OCI-LY3 (cell line): ENCODE data around the gene ZXDC.

Experiments
- H2AFZ ChIP-seq: fragments of 200-600, 300-600 bp; shearing (Covaris generic); 2 replicates; pipeline ENCODE4 v1.6.0; 2014; ENCODE audit warnings: antibody characterized with exemption, low read depth, low read length
- H3K27ac ChIP-seq: fragments of 200-600, 300-600 bp; sonication (generic); 2 replicates; pipeline ENCODE4 v1.5.1; 2014; ENCODE audit warnings: mild to moderate bottlenecking, low read length, moderate library complexity, mixed read lengths
- H3K27me3 ChIP-seq: fragments of 200-600, 300-600 bp; sonication (generic); 2 replicates; pipeline ENCODE4 v1.6.1; 2014; ENCODE audit warnings: low read depth, low read length, mixed read lengths
- H3K36me3 ChIP-seq: fragments of 200-600, 300-600 bp; sonication (generic); replicated peaks from 2 replicates; pipeline ENCODE3; 2014; ENCODE audit warnings: low read depth, low read length, mixed read lengths
- H3K4me1 ChIP-seq: fragments of 300-600, 200-600 bp; sonication (generic); 2 replicates; pipeline ENCODE4 v1.6.1; 2014; ENCODE audit warnings: low read length, mixed read lengths
- H3K4me2 ChIP-seq: fragments of 200-600, 300-600 bp; sonication (generic); 2 replicates; pipeline ENCODE4 v1.6.1; 2014; ENCODE audit warnings: low read length, mixed read lengths
- H3K4me3 ChIP-seq: fragments of 300-600, 200-600 bp; sonication (generic); 2 replicates; pipeline ENCODE4 v1.5.1; 2014; ENCODE audit warnings: antibody characterized with exemption, mild to moderate bottlenecking, low read length, moderate library complexity
- H3K79me2 ChIP-seq: fragments of 300-600, 200-600 bp; shearing (Covaris generic); 2 replicates; pipeline ENCODE4 v1.6.1; 2014; ENCODE audit warnings: mild to moderate bottlenecking, low read length, mixed read lengths
- H3K9ac ChIP-seq: fragments of 300-600, 200-600 bp; shearing (Covaris generic); 2 replicates; pipeline ENCODE4 v1.6.0; 2014; ENCODE audit warnings: mild to moderate bottlenecking, low read length, moderate library complexity
- H3K9me3 ChIP-seq: fragments of 200-600, 300-600 bp; shearing (Covaris generic); 2 replicates; pipeline ENCODE4 v1.6.1; 2014; ENCODE audit warnings: low read length, mixed read lengths; ENCODE audit not compliant: insufficient read depth
- H4K20me1 ChIP-seq: fragments of 200-600, 300-600 bp; sonication (generic); 2 replicates; pipeline ENCODE4 v1.6.1; 2016; ENCODE audit warnings: low read length, mixed read lengths; ENCODE audit not compliant: insufficient read depth
- EZH2phosphoT487 ChIP-seq: fragments of 200-600 bp; shearing (Covaris generic); IDR thresholded peaks from 2 replicates; pipeline ENCODE4 v1.6.1; 2018; ENCODE audit warnings: antibody characterized with exemption, mixed run types, low read depth
- TF ChIP-seq, protein P1 (sequence below): fragments of 200-600, 300-600 bp; sonication (generic); IDR thresholded peaks from 2 replicates; pipeline ENCODE4 v1.5.1; 2014; ENCODE audit warnings: antibody characterized with exemption, low read length, low read depth

ZXDC gene

DNA sequence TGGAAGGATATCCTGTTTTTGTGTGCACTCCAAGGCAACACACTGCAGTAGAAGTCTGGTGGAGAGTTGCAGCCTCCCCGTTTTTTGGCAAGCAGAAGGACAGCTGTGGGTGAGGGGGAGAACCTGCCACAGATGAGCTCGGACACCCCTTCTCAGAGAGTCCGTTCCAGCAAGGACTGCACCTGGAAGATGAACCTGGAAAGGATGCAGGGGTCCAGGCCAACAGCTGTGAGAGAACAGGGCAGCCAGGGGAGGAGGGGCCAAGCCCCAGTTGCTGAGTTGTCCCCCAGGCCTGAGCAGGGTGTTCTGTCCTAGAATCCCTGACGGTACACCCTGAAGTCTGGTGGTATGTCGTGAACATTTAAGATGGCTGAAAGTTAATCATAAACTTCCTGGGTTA, 30.2 kb downstream of the ZXDC start:
- Histone ChIP-seq H3K79me2 (no peaks in the 10 kb centered on the region), H3K27ac (no peak overlapping the region), H3K4me2 (no peak overlapping the region), H4K20me1 (no peaks in the 10 kb centered on the region), H3K9me3 (no peaks in the 10 kb centered on the region), H3K4me1 (no peaks in the 10 kb centered on the region), H3K4me3 (no peak overlapping the region), H3K27me3 (no peaks in the 10 kb centered on the region), H3K9ac (no peak overlapping the region), H2AFZ (no peak overlapping the region), H3K36me3 (peaks cover 2% of the 10 kb centered on the region)
- no peak for TF ChIP-seq EZH2phosphoT487
- TF ChIP-seq, protein P1, sequence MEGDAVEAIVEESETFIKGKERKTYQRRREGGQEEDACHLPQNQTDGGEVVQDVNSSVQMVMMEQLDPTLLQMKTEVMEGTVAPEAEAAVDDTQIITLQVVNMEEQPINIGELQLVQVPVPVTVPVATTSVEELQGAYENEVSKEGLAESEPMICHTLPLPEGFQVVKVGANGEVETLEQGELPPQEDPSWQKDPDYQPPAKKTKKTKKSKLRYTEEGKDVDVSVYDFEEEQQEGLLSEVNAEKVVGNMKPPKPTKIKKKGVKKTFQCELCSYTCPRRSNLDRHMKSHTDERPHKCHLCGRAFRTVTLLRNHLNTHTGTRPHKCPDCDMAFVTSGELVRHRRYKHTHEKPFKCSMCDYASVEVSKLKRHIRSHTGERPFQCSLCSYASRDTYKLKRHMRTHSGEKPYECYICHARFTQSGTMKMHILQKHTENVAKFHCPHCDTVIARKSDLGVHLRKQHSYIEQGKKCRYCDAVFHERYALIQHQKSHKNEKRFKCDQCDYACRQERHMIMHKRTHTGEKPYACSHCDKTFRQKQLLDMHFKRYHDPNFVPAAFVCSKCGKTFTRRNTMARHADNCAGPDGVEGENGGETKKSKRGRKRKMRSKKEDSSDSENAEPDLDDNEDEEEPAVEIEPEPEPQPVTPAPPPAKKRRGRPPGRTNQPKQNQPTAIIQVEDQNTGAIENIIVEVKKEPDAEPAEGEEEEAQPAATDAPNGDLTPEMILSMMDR, result no peak

DNA sequence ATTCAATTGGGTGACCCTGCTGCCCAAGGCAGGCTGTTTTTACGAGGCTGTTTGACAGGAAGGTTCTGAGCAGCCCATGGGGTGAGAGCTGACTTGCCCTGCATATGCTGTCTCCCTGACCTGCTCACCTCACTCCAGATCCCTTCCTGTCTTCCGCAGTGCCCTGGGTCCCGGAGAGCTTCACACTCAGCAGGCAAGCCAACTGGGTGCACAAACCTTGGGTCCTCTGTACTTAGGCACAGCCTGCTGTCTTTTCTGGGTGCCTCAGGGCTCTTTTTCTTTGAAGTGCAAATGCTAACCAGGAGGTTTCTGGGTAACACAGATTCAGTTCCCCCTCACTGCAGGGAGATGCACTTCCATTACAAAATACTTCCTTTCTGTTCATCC, 32.8 kb downstream of the ZXDC start:
- no peaks in the 10 kb centered on the region for H3K79me2 ChIP-seq
- H3K4me3 ChIP-seq, result no peak overlapping the region
- no peak overlapping the region for H3K27ac ChIP-seq
- no peaks in the 10 kb centered on the region for H4K20me1 ChIP-seq
- TF ChIP-seq, protein P1, result no peak
- TF ChIP-seq EZH2phosphoT487, result no peak
- no peak overlapping the region for H3K4me2 ChIP-seq
- no peaks in the 10 kb centered on the region for H3K4me1 ChIP-seq
- no peak overlapping the region for H3K9ac ChIP-seq
- no peaks in the 10 kb centered on the region for H3K36me3 ChIP-seq
- no peaks in the 10 kb centered on the region for H3K27me3 ChIP-seq
- H2AFZ ChIP-seq, result no peak overlapping the region
- no peaks in the 10 kb centered on the region for H3K9me3 ChIP-seq

DNA sequence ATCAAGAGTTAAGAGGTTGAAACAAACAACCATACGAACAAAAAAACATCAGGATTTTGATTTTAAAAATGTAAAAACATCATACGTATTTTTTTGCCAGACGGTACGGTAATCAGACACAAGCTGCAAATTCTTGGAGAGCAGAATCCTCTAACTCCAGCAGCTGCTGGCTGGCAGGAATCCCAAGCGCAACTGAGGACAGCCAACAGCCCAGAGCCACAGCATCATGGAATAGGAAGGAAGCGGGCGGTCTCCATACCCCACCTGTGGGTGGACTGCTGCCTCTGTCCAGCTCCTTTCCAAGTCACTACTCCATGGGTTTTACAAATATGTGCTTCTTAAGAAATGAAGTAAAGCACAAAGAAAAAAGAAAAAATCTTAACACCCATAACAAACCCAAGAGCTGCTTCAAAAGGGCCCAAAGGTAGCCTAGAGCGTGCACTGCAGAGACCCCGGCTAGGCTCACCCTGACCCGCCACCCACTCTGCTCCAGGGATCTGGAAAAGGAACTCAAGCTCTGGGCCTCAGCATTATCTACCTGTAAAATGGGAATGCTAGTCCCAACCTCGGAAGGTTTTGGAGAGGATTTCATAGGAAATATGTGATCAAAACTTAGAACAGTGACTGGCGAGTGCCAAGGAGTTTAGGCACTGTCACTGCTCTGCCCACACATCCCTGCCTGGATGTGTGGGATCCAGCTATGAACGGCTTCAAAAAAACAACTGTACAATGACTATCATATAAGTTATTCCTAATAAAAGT, 33.4 kb downstream of the ZXDC start:
- TF ChIP-seq, protein P1, result no peak
- no peaks in the 10 kb centered on the region for H3K36me3 ChIP-seq

DNA sequence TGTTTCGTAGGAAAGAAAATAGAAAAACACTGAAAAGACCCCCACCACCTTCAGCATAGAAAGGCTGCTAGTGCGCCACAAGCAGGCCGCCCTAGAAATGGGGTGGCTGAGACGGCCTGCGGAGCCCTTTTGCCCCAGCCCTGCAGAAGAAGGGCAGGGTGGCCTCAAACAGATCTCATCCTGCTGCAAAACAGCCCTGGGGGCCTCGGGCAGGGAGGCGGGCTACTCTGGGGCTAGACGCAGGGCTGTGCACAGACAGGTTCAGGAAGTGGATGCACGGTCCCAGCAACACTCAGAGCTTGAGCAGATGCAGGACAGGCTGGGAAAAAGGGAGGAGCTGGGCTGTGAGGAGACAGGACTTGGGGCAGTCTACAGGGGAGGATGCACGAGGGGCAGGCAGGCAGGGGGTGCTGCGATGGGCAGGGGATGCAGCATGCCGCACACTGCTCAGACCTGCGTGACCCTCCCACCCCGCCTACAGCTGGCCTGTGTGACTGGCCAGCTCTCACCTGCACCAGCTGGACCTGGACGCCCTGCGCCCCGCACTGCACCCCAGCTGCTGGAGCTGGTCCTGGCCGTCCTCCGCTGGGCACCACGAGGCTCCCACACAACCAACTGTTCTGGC, 34.3 kb downstream of the ZXDC start:
- no peaks in the 10 kb centered on the region for H3K4me1 ChIP-seq
- H3K4me3 ChIP-seq, result no peak overlapping the region
- no peaks in the 10 kb centered on the region for H3K9me3 ChIP-seq
- no peaks in the 10 kb centered on the region for H4K20me1 ChIP-seq
- no peaks in the 10 kb centered on the region for H3K79me2 ChIP-seq
- no peak overlapping the region for H3K4me2 ChIP-seq
- no peak overlapping the region for H2AFZ ChIP-seq
- H3K36me3 ChIP-seq, result no peaks in the 10 kb centered on the region
- H3K9ac ChIP-seq, result no peak overlapping the region
- TF ChIP-seq EZH2phosphoT487, result no peak
- TF ChIP-seq, protein P1, result no peak
- no peaks in the 10 kb centered on the region for H3K27me3 ChIP-seq
- H3K27ac ChIP-seq, result no peak overlapping the region

More for the DNA sequence above, 33.4 kb downstream of the ZXDC start:
- no peaks in the 10 kb centered on the region for H3K9me3 ChIP-seq
- H3K4me1 ChIP-seq, result no peaks in the 10 kb centered on the region
- H3K27me3 ChIP-seq, result no peaks in the 10 kb centered on the region
- no peak overlapping the region for H3K4me3 ChIP-seq
- no peaks in the 10 kb centered on the region for H3K79me2 ChIP-seq
- H3K4me2 ChIP-seq, result no peak overlapping the region
- no peak overlapping the region for H2AFZ ChIP-seq
- H4K20me1 ChIP-seq, result no peaks in the 10 kb centered on the region
- no peak overlapping the region for H3K9ac ChIP-seq
- H3K27ac ChIP-seq, result no peak overlapping the region
